Thyroid gland (tissue), 4 donors: ENCODE data around the gene FOXN3. TPM values are rescaled to one million over a fixed set of nuclear protein-coding genes. Genes with fewer than 3 reads are reported as not detected.

ENCODE experiments used
- DNase-seq, 2 donors: peaks; one replicate each; pipeline ENCODE4 v3.0.0-alpha.2; 2019
- H3K27ac ChIP-seq, 3 donors: fragments of 200-600 bp; sonication (generic); 1 replicate in 2 of 3; 2 replicates in 1 of 3; pipeline ENCODE4 v1.5.1; 2016 to 2019; ENCODE audit warnings: mild to moderate bottlenecking in 1 of 3, moderate library complexity in 1 of 3
- H3K27me3 ChIP-seq: fragments of 200-600 bp; sonication (generic); one replicate; pipeline ENCODE4 v1.5.1; 2019
- H3K36me3 ChIP-seq, 2 donors: fragments of 200-600 bp; sonication (generic); one replicate each; pipeline ENCODE4 v1.5.1; 2016 to 2019
- H3K4me1 ChIP-seq, 2 donors: fragments of 200-600 bp; sonication (generic); one replicate each; pipeline ENCODE4 v1.5.1; 2017 to 2019
- H3K4me3 ChIP-seq, 3 donors: fragments of 200-600 bp; sonication (generic); replicated peaks in 1 of 3; 1 replicate in 2 of 3; 2 replicates in 1 of 3; pipeline ENCODE4 v1.5.1; 2016; ENCODE audit warnings: mild to moderate bottlenecking in 1 of 3
- H3K9me3 ChIP-seq: fragments of 200-600 bp; sonication (generic); one replicate; pipeline ENCODE4 v1.5.1; 2017
- POLR2A ChIP-seq, 2 donors: fragments of 450-650 bp; IDR thresholded peaks; one replicate each; pipeline ENCODE4 v1.6.1; 2017; ENCODE audit warnings: antibody characterized with exemption in 2 of 2, mild to moderate bottlenecking in 2 of 2, moderate library complexity in 1 of 2
- WGBS, 2 donors: methylation state at CpG; one replicate each; pipeline ENCODE4 v1.1.5; 2017; 5-methylcytosine and 5-hydroxymethylcytosine counted together
- intact Hi-C: fragments of 100-400 bp; cut with DNase I; formaldehyde crosslinking; loops from one replicate; pipeline ENCODE4 v1.15.1; 2023
- total RNA-seq, 4 donors: library from RNA; depleted of rRNA; stranded (reverse); fragments of >200 nt; gene quantifications; one replicate each; pipeline ENCODE4 v1.2.3, GENCODE V29; 2016
- TF ChIP-seq, protein P1 (sequence below), 6 experiments: fragments of 200-600 bp in 3 of 6; fragments of 450-650 bp in 3 of 6; sonication (generic) in 3 of 6; IDR thresholded peaks; one replicate each; pipeline ENCODE4 v1.5.1; 2016 to 2019; ENCODE audit warnings: antibody characterized with exemption in 6 of 6, mild to moderate bottlenecking in 2 of 6, inconsistent platforms in 1 of 6, moderate library complexity in 1 of 6

Gene FOXN3
- total RNA-seq, 4 donors from 2014 or later, result 38.7 to 70.1 (median 43.1) TPM

DNA sequence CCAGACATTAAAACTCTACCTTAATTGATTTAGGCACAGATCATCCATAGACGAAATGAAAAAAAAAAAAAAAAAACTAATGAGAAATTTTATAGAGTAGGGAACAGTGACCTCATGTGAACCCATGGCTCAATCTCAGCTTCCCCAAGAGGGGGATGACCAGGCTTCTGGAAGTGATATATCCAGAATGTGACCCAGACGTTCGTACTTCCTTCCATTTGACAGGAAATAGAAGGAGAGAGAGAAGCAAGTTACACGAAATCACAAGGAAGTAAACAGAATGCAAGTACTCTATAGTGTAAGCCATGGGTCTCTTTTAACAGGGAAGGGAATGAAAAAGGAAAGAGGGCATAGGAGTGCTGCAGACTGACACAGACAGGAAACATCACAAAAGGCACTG is 10.1 kb downstream of the FOXN3 start:
- H3K4me1 ChIP-seq, result peaks cover 4 to 9% of the 10 kb centered on the region in 2 donors
- TF ChIP-seq POLR2A (IDR thresholded peaks at IDR 0.05), result no peak
- TF ChIP-seq, protein P1, sequence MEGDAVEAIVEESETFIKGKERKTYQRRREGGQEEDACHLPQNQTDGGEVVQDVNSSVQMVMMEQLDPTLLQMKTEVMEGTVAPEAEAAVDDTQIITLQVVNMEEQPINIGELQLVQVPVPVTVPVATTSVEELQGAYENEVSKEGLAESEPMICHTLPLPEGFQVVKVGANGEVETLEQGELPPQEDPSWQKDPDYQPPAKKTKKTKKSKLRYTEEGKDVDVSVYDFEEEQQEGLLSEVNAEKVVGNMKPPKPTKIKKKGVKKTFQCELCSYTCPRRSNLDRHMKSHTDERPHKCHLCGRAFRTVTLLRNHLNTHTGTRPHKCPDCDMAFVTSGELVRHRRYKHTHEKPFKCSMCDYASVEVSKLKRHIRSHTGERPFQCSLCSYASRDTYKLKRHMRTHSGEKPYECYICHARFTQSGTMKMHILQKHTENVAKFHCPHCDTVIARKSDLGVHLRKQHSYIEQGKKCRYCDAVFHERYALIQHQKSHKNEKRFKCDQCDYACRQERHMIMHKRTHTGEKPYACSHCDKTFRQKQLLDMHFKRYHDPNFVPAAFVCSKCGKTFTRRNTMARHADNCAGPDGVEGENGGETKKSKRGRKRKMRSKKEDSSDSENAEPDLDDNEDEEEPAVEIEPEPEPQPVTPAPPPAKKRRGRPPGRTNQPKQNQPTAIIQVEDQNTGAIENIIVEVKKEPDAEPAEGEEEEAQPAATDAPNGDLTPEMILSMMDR (IDR thresholded peaks at IDR 0.05), result no peak
- peaks cover 0 to 4% of the 10 kb centered on the region in 2 donors for H3K36me3 ChIP-seq
- no peak overlapping the region for H3K4me3 ChIP-seq
- no peaks in the 10 kb centered on the region for H3K9me3 ChIP-seq
- H3K27ac ChIP-seq, result no peak overlapping the region
- intact Hi-C loops, result no loop called here
- H3K27me3 ChIP-seq, result no peaks in the 10 kb centered on the region
- WGBS, 2 donors, result 53 to 56% methylated on average over 4 of the region's 4 CpGs
- no peak for DNase-seq

DNA sequence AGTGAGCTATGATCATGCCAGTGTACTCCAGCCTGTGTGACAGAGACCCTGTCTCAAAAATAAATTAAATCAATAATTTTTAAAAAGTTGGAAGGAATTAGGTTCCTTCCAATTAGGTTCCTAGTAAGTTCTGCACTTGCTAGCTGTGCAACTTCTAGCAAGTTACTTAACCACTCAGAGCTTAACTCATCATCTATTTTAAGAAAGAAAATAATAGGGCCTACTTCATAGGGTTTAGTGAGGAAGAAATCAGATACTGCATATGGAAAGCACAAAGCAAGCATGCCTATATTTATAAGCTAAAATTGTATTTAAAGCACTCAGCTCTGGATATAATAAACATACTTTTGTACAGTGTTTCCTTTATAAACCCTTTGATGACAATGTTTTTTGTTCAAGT is 10.7 kb downstream of the FOXN3 start:
- H3K4me1 ChIP-seq, result peaks cover 4 to 9% of the 10 kb centered on the region in 2 donors
- intact Hi-C loops, result no loop called here
- no peak for DNase-seq
- no peak overlapping the region for H3K4me3 ChIP-seq
- H3K27ac ChIP-seq, result no peak overlapping the region
- no peaks in the 10 kb centered on the region for H3K9me3 ChIP-seq
- TF ChIP-seq POLR2A (IDR thresholded peaks at IDR 0.05), result no peak
- TF ChIP-seq, protein P1 (IDR thresholded peaks at IDR 0.05), result no peak
- peaks cover 0 to 4% of the 10 kb centered on the region in 2 donors for H3K36me3 ChIP-seq
- H3K27me3 ChIP-seq, result no peaks in the 10 kb centered on the region

DNA sequence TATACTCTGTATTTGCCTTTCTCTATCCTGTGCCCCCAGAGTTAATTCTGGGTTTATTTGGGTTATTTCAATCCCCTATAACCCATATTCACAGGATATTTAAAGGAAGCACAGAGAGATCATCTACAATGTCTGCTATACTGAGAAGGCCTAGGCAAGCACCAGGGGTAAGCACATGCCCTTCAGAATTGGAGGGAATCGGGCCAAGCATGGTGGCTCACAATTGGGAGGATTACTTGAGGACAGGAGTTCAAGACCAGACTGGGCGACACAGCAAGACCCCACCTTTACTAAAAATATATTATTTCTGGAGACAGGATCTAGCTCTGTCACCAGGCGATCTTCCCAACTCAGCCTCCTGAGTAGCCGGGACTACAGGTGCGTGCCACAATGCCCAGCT is 11.3 kb downstream of the FOXN3 start:
- intact Hi-C loops, result no loop called here
- no peak for DNase-seq
- peaks cover 0 to 4% of the 10 kb centered on the region in 2 donors for H3K36me3 ChIP-seq
- H3K27me3 ChIP-seq, result no peaks in the 10 kb centered on the region
- H3K4me3 ChIP-seq, result no peak overlapping the region
- 85 to 98% methylated on average over 5 of the region's 5 CpGs for WGBS, 2 donors
- H3K27ac ChIP-seq, result no peak overlapping the region
- TF ChIP-seq POLR2A (IDR thresholded peaks at IDR 0.05), result no peak
- H3K4me1 ChIP-seq, result peaks cover 4 to 9% of the 10 kb centered on the region in 2 donors
- H3K9me3 ChIP-seq, result no peaks in the 10 kb centered on the region

DNA sequence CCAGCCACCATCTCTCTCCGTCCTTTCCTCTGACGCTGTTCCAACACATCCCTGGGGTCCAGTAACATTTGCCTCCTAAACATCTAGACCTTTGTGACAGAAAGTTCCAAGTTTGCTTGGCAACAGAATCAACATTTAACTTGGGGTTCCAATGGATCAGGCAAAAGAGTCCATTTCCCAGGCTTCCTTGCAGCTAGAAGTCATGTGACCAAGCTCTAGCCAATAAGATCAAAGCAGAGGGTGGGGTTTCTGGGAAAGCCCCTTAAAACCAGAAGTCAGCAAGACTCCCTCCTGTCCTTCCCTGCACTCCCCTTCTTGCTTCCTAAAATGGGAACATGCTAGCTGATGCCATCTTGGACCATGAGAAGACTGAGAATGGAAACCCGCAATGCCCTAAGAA is 14.7 kb downstream of the FOXN3 start:
- Histone ChIP-seq H3K9me3 (no peaks in the 10 kb centered on the region), H3K4me3 (no peak overlapping the region), H3K4me1 (peaks cover 8 to 11% of the 10 kb centered on the region in 2 donors), H3K27me3 (no peaks in the 10 kb centered on the region), H3K36me3 (no peaks in the 10 kb centered on the region), H3K27ac (no peak overlapping the region)
- intact Hi-C loops, result no loop called here
- 88 to 90% methylated on average over 3 of the region's 3 CpGs for WGBS, 2 donors
- DNase-seq, result no peak
- no peak for TF ChIP-seq POLR2A (IDR thresholded peaks at IDR 0.05)
- TF ChIP-seq, protein P1 (IDR thresholded peaks at IDR 0.05), result no peak

DNA sequence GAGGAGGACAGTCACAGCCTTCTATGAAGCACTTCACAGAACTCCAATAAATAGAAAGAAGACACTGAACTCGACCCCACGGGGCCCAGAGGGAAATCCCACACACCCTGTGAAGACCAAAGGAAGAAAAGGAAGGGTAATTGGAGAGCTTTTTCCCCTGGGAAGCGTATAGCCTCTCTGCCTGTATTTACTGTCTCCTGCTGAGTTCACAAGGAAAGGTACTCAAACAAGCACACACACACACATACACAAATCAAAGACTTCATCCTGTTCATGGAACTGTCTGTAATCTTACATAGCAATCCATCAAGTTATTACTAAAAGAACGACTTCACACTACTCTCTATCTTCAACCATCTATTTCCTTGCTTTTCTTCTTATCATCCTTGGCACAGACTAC is 15.3 kb downstream of the FOXN3 start:
- H3K4me1 ChIP-seq, result peaks cover 7 to 8% of the 10 kb centered on the region in 2 donors
- H3K27ac ChIP-seq, result no peak overlapping the region
- no peaks in the 10 kb centered on the region for H3K9me3 ChIP-seq
- TF ChIP-seq, protein P1 (IDR thresholded peaks at IDR 0.05), result no peak
- no peak for TF ChIP-seq POLR2A (IDR thresholded peaks at IDR 0.05)
- no peaks in the 10 kb centered on the region for H3K36me3 ChIP-seq
- no peak for DNase-seq
- WGBS, 2 donors, result 56 to 78% methylated on average over 4 of the region's 4 CpGs
- H3K4me3 ChIP-seq, result no peak overlapping the region
- H3K27me3 ChIP-seq, result no peaks in the 10 kb centered on the region
- intact Hi-C loops, result no loop called here

DNA sequence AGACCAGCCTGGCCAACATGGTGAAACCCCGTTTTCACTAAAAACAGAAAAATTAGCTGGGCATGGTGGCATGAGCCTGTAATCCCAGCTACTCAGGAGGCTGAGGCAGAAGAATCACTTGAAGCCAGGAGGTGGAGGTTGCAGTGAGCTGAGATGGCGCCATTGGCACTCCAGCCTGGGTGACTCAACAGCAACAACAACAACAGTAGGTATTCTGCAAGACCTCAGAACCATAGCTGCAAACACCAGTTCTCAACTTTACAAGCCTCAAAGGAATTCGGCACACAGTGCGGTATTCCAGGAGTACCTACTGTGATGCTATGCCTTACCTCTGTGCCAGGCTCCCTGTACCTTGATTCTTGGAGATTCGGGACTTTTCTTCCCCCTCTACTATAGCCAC is 15.8 kb downstream of the FOXN3 start:
- no peak for DNase-seq
- Histone ChIP-seq H3K36me3 (no peaks in the 10 kb centered on the region), H3K27me3 (no peaks in the 10 kb centered on the region), H3K9me3 (no peaks in the 10 kb centered on the region), H3K27ac (no peak overlapping the region), H3K4me1 (peaks cover 7 to 8% of the 10 kb centered on the region in 2 donors), H3K4me3 (no peak overlapping the region)
- TF ChIP-seq POLR2A (IDR thresholded peaks at IDR 0.05), result no peak
- TF ChIP-seq, protein P1 (IDR thresholded peaks at IDR 0.05), result no peak
- 95 to 97% methylated on average over 3 to 5 of the region's 5 CpGs for WGBS, 2 donors
- intact Hi-C loops, result no loop called here
